Measurements from ENCODE around the gene GALC. TPM values are rescaled to one million over a fixed set of nuclear protein-coding genes. Genes with fewer than 3 reads are reported as not detected.

GALC gene
- total and polyA plus RNA-seq, 9 of the 15 experiments (the other 6 are each of a cell fraction or from before 2014, with no cell fraction given): 1.6 to 15.0 (median 7.3) TPM

- POLR2A ChIA-PET: no interaction called here
- intact Hi-C loops (cut with micrococcal nuclease): no loop called here
- in situ Hi-C loops (cut with MboI): loop anchor here (10.0 kb wide), 1 partner anchor 234 kb away; no protein-coding TSS in a partner anchor
Observed at GRCh38 chr14:87940382-87940781, 52.6 kb downstream of the GALC start.

More at GRCh38 chr14:87940382-87940781, 52.6 kb downstream of the GALC start:
- Histone ChIP-seq H3K9me1 (ENCODE audit: control insufficient read depth, insufficient read depth, low read length) (no peaks in the 10 kb centered on the region), H3K4me2 (ENCODE audit: insufficient read depth, low read length) (no peak overlapping the region), H3K9me3 (replicated peaks; ENCODE audit: control insufficient read depth, insufficient read depth, low read depth, low read length) (no peaks in the 10 kb centered on the region), H3K9ac (ENCODE audit: insufficient read depth in 1 of 2, low read depth in 2 of 2, low read length in 2 of 2) (no peak overlapping the region), H3K27me3 (ENCODE audit: control insufficient read depth in 2 of 2, insufficient read depth in 2 of 2, low read length in 2 of 2) (no peaks in the 10 kb centered on the region), H3K27ac (ENCODE audit: extremely low read depth, low read depth, low read length) (no peak overlapping the region), H3K4me3 (no peak overlapping the region), H3K79me2 (ENCODE audit: control insufficient read depth, insufficient read depth, low read length) (no peaks in the 10 kb centered on the region), H3K36me3 (ENCODE audit: control insufficient read depth, insufficient read depth, low read length) (0 out of 3 replicates have a peak, but pooled peaks cover 4% of the 10 kb centered on the region), H4K20me1 (replicated peaks; ENCODE audit: control insufficient read depth, insufficient read depth, low read length) (no peaks in the 10 kb centered on the region), H3K4me1 (replicated peaks in 1 of 2; ENCODE audit: control insufficient read depth in 2 of 2, insufficient read depth in 2 of 2, low read length in 2 of 2) (no peaks in the 10 kb centered on the region), H2AFZ (ENCODE audit: low read depth, low read length) (no peak overlapping the region)
- ATAC-seq (no peak), FAIRE-seq (no peak), DNase-seq (ENCODE audit: extremely low read depth in 1 of 4, low spot score in 3 of 4) (no peak)
- WGBS (ENCODE audit: insufficient coverage, low coverage, missing lambda C conversion rate): 57% methylated on average over 3 of the region's 3 CpGs
- CTCF ChIA-PET (ENCODE audit: low intra/inter-chr PET ratio): no interaction called here
- TF ChIP-seq ZNF644 (tag; IDR thresholded peaks at IDR 0.05; ENCODE audit: low read depth): no peak
- no peak for TF ChIP-seq SMARCB1 (IDR thresholded peaks at IDR 0.05; ENCODE audit: insufficient read length, low read depth)
- no peak for TF ChIP-seq ZKSCAN8 (CRISPR knock-in tag; IDR thresholded peaks at IDR 0.05)
- no peak for TF ChIP-seq LARP7 (IDR thresholded peaks at IDR 0.05)
- TF ChIP-seq IRF9 (tag; IDR thresholded peaks at IDR 0.05): no peak
- no peak for TF ChIP-seq CCAR2 (IDR thresholded peaks at IDR 0.05; ENCODE audit: low read depth, low read length)
- no peak for TF ChIP-seq KAT2B (IDR thresholded peaks at IDR 0.05; ENCODE audit: low read depth, low read length)
- no peak for TF ChIP-seq REST (IDR thresholded peaks at IDR 0.05; ENCODE audit: borderline replicate concordance)
- TF ChIP-seq REST (CRISPR knock-in tag; IDR thresholded peaks at IDR 0.05; ENCODE audit: low read depth): no peak
- no peak for TF ChIP-seq FOXK2 (conservative IDR thresholded peaks at IDR 0.05 in 1 of 2, IDR thresholded peaks at IDR 0.05 in 1 of 2; ENCODE audit: low read depth in 2 of 2)
- BruUV-seq (replicated peaks): no TSS peak
